Adrenal gland (tissue), 5 donors: Measurements from ENCODE around the gene CNTN5.

Experiments used
- POLR2A ChIP-seq, 2 donors: fragments of 450-650 bp; IDR thresholded peaks; one replicate each; pipeline ENCODE4 v1.6.1; 2017; ENCODE audit warnings: antibody characterized with exemption in 2 of 2, mild to moderate bottlenecking in 2 of 2, moderate library complexity in 1 of 2
- TF ChIP-seq, protein P1 (sequence below), 6 experiments: fragments of 450-650 bp in 4 of 6; fragments of 200-600 bp in 2 of 6; sonication (generic) in 1 of 6; IDR thresholded peaks; 1 replicate in 5 of 6; 2 replicates in 1 of 6; pipeline versions ENCODE4 v1.5.1 to v1.8.0; 2016 to 2021; ENCODE audit warnings: antibody characterized with exemption in 6 of 6, mild to moderate bottlenecking in 2 of 6, moderate library complexity in 1 of 6
- donor health status: DM: no; HTN: no; CAD: no.

DNA sequence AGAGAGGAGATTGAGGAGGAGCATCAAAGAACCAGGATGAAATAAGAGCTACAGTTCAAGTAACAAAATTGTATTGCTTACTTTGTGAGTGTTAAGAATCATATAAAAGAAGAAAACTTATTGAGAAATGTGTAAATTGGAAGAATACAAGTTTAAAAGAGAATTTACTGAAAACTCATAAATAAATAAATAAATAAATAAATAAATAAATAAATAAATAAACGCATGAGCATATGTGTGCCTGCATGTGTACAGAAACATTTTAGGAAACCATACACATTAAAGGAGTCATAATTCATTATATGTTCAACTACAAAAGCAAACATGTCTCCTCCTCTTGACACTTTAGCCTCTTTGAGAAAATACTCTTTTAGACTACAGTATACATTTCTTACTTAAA is 42.6 kb downstream of the CNTN5 start:
- TF ChIP-seq, protein P1, sequence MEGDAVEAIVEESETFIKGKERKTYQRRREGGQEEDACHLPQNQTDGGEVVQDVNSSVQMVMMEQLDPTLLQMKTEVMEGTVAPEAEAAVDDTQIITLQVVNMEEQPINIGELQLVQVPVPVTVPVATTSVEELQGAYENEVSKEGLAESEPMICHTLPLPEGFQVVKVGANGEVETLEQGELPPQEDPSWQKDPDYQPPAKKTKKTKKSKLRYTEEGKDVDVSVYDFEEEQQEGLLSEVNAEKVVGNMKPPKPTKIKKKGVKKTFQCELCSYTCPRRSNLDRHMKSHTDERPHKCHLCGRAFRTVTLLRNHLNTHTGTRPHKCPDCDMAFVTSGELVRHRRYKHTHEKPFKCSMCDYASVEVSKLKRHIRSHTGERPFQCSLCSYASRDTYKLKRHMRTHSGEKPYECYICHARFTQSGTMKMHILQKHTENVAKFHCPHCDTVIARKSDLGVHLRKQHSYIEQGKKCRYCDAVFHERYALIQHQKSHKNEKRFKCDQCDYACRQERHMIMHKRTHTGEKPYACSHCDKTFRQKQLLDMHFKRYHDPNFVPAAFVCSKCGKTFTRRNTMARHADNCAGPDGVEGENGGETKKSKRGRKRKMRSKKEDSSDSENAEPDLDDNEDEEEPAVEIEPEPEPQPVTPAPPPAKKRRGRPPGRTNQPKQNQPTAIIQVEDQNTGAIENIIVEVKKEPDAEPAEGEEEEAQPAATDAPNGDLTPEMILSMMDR (IDR thresholded peaks at IDR 0.05): no peak
- TF ChIP-seq POLR2A (IDR thresholded peaks at IDR 0.05): no peak
